Loucy (cell line): ENCODE results near the gene EPHA6.

ENCODE experiments used
- H2AFZ ChIP-seq: fragments of 200-600 bp; sonication (generic); 2 replicates; pipeline ENCODE4 v1.6.0; 2016; ENCODE audit warnings: antibody characterized with exemption, mild to moderate bottlenecking, low read length, moderate library complexity
- H3F3A ChIP-seq: fragments of 200-600 bp; 2 replicates; pipeline ENCODE4 v1.6.0; 2016; ENCODE audit warnings: antibody characterized with exemption, low read depth, mild to moderate bottlenecking
- H3K27me3 ChIP-seq: fragments of 200-600 bp; sonication (generic); 2 replicates; pipeline ENCODE4 v1.6.1; 2014; ENCODE audit warnings: low read length, mild to moderate bottlenecking; ENCODE audit not compliant: insufficient read depth, poor library complexity, severe bottlenecking
- H3K36me3 ChIP-seq: fragments of 200-600 bp; sonication (generic); 2 replicates; pipeline ENCODE4 v1.6.1; 2016; ENCODE audit warnings: low read length; ENCODE audit not compliant: insufficient read depth
- H3K4me1 ChIP-seq: fragments of 200-600 bp; sonication (generic); 2 replicates; pipeline ENCODE4 v1.5.1; 2014; ENCODE audit warnings: low read length, mild to moderate bottlenecking; ENCODE audit not compliant: insufficient read depth, poor library complexity, severe bottlenecking
- H3K4me2 ChIP-seq: fragments of 200-600 bp; sonication (generic); 2 replicates; pipeline ENCODE4 v1.6.0; 2014; ENCODE audit warnings: antibody characterized with exemption, low read length, low read depth, mild to moderate bottlenecking; ENCODE audit not compliant: poor library complexity, severe bottlenecking
- H3K4me3 ChIP-seq: fragments of 200-600 bp; sonication (generic); 2 replicates; pipeline ENCODE4 v1.5.1; 2014; ENCODE audit warnings: low read length, mild to moderate bottlenecking, mixed read lengths; ENCODE audit not compliant: poor library complexity, severe bottlenecking
- H3K79me2 ChIP-seq: fragments of 200-600 bp; sonication (generic); 2 replicates; pipeline ENCODE4 v1.6.1; 2014; ENCODE audit warnings: low read length; ENCODE audit not compliant: insufficient read depth
- H3K9ac ChIP-seq: fragments of 200-600 bp; sonication (generic); 2 replicates; pipeline ENCODE4 v1.6.0; 2014; ENCODE audit warnings: mild to moderate bottlenecking, low read depth, low read length, moderate library complexity; ENCODE audit not compliant: poor library complexity, severe bottlenecking
- H3K9me2 ChIP-seq: fragments of 200-600 bp; sonication (generic); replicated peaks from 2 replicates; pipeline ENCODE4 v1.6.1; 2016; ENCODE audit warnings: low read depth, low read length, mixed read lengths
- H3K9me3 ChIP-seq: fragments of 200-600 bp; sonication (generic); 2 replicates; pipeline ENCODE4 v1.6.1; 2014; ENCODE audit warnings: mild to moderate bottlenecking, antibody characterized with exemption, low read length, low read depth; ENCODE audit not compliant: insufficient read depth
- H4K20me1 ChIP-seq: fragments of 200-600 bp; sonication (generic); 2 replicates; pipeline ENCODE4 v1.6.0; 2014; ENCODE audit warnings: antibody characterized with exemption, low read length, mild to moderate bottlenecking; ENCODE audit not compliant: insufficient read depth, poor library complexity, severe bottlenecking
- EZH2phosphoT487 ChIP-seq: fragments of 200-600 bp; IDR thresholded peaks from 2 replicates; pipeline ENCODE4 v1.6.1; 2018; ENCODE audit warnings: antibody characterized with exemption, mild to moderate bottlenecking, moderate library complexity, borderline replicate concordance
- TF ChIP-seq, protein P1 (sequence below): fragments of 200-600 bp; sonication (generic); conservative IDR thresholded peaks from 2 replicates; pipeline ENCODE4 v1.5.1; 2014; ENCODE audit warnings: mild to moderate bottlenecking, antibody characterized with exemption, low read length

Gene EPHA6

DNA sequence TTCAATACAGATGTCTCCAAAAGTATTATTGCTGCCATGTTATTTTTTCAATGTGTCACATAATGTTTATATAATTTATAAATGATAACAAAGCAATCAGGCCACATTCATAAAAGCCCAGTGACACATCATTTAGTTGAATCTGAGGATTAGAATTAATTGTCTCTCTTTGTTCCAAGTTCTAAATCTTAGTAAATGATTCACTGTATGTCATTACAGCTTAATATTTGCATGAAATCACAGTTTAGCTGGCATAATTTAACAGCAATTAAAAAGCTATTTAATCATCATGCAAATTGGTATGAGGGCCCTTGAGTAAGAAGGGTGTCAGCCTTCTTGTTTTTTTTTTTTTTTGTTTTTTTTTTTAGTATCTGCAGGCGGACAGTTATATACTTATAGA is 427.0 kb downstream of the EPHA6 start:
- Histone ChIP-seq H3K9me2 (no peaks in the 10 kb centered on the region), H3K4me2 (no peak overlapping the region), H3F3A (no peaks in the 10 kb centered on the region), H3K9me3 (no peaks in the 10 kb centered on the region), H3K4me1 (no peaks in the 10 kb centered on the region), H3K4me3 (no peak overlapping the region), H3K9ac (no peak overlapping the region), H4K20me1 (no peaks in the 10 kb centered on the region), H3K27me3 (no peaks in the 10 kb centered on the region), H3K79me2 (no peaks in the 10 kb centered on the region), H2AFZ (no peak overlapping the region), H3K36me3 (no peaks in the 10 kb centered on the region)
- TF ChIP-seq, protein P1, sequence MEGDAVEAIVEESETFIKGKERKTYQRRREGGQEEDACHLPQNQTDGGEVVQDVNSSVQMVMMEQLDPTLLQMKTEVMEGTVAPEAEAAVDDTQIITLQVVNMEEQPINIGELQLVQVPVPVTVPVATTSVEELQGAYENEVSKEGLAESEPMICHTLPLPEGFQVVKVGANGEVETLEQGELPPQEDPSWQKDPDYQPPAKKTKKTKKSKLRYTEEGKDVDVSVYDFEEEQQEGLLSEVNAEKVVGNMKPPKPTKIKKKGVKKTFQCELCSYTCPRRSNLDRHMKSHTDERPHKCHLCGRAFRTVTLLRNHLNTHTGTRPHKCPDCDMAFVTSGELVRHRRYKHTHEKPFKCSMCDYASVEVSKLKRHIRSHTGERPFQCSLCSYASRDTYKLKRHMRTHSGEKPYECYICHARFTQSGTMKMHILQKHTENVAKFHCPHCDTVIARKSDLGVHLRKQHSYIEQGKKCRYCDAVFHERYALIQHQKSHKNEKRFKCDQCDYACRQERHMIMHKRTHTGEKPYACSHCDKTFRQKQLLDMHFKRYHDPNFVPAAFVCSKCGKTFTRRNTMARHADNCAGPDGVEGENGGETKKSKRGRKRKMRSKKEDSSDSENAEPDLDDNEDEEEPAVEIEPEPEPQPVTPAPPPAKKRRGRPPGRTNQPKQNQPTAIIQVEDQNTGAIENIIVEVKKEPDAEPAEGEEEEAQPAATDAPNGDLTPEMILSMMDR = no peak
- TF ChIP-seq EZH2phosphoT487 = no peak

DNA sequence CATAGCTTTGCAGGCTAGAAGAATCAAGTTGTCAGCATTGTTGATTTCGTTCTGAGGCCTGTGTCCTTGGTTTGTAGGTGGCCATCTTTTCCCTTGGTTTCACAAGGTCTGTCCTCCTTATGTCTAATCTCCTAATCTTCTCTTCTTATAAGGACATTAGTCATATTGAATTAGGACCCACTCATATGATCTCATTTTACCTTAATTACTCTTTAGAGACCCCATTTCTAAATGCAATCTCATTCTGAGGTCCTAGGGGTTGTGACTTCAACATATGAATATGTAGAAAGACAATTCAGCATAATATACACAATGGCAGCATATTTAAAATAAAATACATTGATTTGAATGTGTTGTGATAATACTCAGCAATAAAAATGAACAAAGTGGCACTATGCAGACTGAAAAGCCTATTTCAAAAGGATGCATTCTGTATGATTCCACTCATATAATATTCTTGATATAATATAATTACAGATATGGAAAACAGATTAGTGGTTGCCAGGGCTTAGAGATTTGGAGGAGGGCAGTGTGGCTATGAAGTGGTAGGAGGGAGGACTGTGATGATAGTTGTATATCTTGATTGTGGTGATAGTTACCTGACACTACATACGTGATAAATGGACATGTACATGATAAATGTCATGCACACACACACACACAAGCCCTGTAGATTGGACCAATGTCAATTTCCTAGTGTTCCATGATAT is 431.0 kb downstream of the EPHA6 start:
- no peak overlapping the region for H3K9ac ChIP-seq
- H2AFZ ChIP-seq = no peak overlapping the region
- H4K20me1 ChIP-seq = no peaks in the 10 kb centered on the region
- no peaks in the 10 kb centered on the region for H3K9me2 ChIP-seq
- no peak overlapping the region for H3K4me2 ChIP-seq
- H3K4me1 ChIP-seq = no peaks in the 10 kb centered on the region
- H3K4me3 ChIP-seq = no peak overlapping the region
- no peaks in the 10 kb centered on the region for H3K27me3 ChIP-seq
- H3K79me2 ChIP-seq = no peaks in the 10 kb centered on the region
- no peaks in the 10 kb centered on the region for H3F3A ChIP-seq
- H3K9me3 ChIP-seq = no peaks in the 10 kb centered on the region
- H3K36me3 ChIP-seq = no peaks in the 10 kb centered on the region
- TF ChIP-seq, protein P1 = no peak
- no peak for TF ChIP-seq EZH2phosphoT487

DNA sequence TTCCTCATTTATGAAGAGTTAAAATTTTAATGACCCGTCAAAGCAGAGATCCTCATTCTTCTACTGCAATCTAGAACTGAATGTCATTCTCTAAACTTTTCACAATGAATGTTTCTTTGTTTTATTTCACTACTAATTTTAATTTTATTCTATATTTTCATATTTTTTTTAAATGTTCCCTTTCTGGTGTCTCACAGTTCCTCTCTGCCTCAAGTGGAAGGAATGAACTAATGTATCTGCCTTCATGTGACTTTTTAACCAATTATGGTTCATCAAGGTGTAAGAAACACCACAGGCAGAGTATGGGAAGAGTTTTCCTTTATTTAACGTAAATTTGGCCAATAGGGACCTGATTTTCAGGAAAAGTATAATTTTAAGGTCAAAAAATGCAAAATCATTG is 441.7 kb downstream of the EPHA6 start:
- no peak overlapping the region for H3K4me3 ChIP-seq
- H3K9me2 ChIP-seq = no peaks in the 10 kb centered on the region
- H3K27me3 ChIP-seq = no peaks in the 10 kb centered on the region
- H3K9me3 ChIP-seq = no peaks in the 10 kb centered on the region
- no peaks in the 10 kb centered on the region for H3K79me2 ChIP-seq
- H3K9ac ChIP-seq = no peak overlapping the region
- no peaks in the 10 kb centered on the region for H3K36me3 ChIP-seq
- H2AFZ ChIP-seq = no peak overlapping the region
- H3K4me2 ChIP-seq = no peak overlapping the region
- H4K20me1 ChIP-seq = no peaks in the 10 kb centered on the region
- no peaks in the 10 kb centered on the region for H3F3A ChIP-seq
- TF ChIP-seq, protein P1 = no peak
- no peak for TF ChIP-seq EZH2phosphoT487
- H3K4me1 ChIP-seq = no peaks in the 10 kb centered on the region
